ENCODE measurements around the gene FAM20B. TPM values are rescaled to one million over a fixed set of nuclear protein-coding genes. Genes with fewer than 3 reads are reported as not detected.

The FAM20B gene
- total and polyA plus RNA-seq, 2 experiments from 2014 or later = 5.3 to 22.5 TPM

- TF ChIP-seq REST (IDR thresholded peaks at IDR 0.05; ENCODE audit: unreplicated experiment) (no peak), NANOG (IDR thresholded peaks at IDR 0.05; ENCODE audit: borderline replicate concordance) (no peak), EZH2phosphoT487 (IDR thresholded peaks at IDR 0.05; ENCODE audit: unreplicated experiment) (no peak), JUNB (IDR thresholded peaks at IDR 0.05; ENCODE audit: unreplicated experiment) (no peak)
Measured at GRCh38 chr1:179021873-179022272, 3.8 kb upstream of the FAM20B start (continued).

GRCh38 chr1:179023946-179024650, 1.6 kb upstream of the FAM20B start:
- ATAC-seq (no peak), DNase-seq (ENCODE audit: low spot score) (no peak)
- peaks cover 4% of the 10 kb centered on the region for H3K27me3 Mint-ChIP-seq (ENCODE audit: insufficient read depth, low read depth, poor library complexity)
- H3K27me3 ChIP-seq (ENCODE audit: insufficient read depth) = no peaks in the 10 kb centered on the region; the same call in 1 of the 2 replicates
- H2AFZ ChIP-seq = peak overlapping the region; percentile 38
- peaks cover 25% of the 10 kb centered on the region for H3K79me2 ChIP-seq (replicated peaks; ENCODE audit: insufficient read depth)
- H3K4me1 Mint-ChIP-seq = peaks cover 34% of the 10 kb centered on the region
- H3K36me3 Mint-ChIP-seq (ENCODE audit: low read depth) = no peaks in the 10 kb centered on the region; the same call in 2 of the 3 replicates
- H4K20me1 ChIP-seq (replicated peaks; ENCODE audit: insufficient read depth) = no peaks in the 10 kb centered on the region
- H3K9me3 Mint-ChIP-seq = no peaks in the 10 kb centered on the region
- peaks cover 22% of the 10 kb centered on the region for H3K4me1 ChIP-seq (ENCODE audit: insufficient read depth)
- H3K27ac ChIP-seq (ENCODE audit: low read depth) = no peak overlapping the region
- no peak overlapping the region for H3K27ac Mint-ChIP-seq
- no peak overlapping the region for H3K4me3 ChIP-seq
- no peaks in the 10 kb centered on the region for H3K36me3 ChIP-seq (ENCODE audit: insufficient read depth)
- H3K4me3 Mint-ChIP-seq = peak overlapping the region; percentile 91
- H3F3A ChIP-seq (replicated peaks; ENCODE audit: low read depth) = peaks cover 7% of the 10 kb centered on the region
- H3K4me2 ChIP-seq = peak overlapping the region; percentile 91; the same call in 1 of the 2 replicates
- no peaks in the 10 kb centered on the region for H3K9me2 ChIP-seq (ENCODE audit: insufficient read depth)
- no peak for TF ChIP-seq CREB1 (CRISPR knock-in tag; IDR thresholded peaks at IDR 0.05; ENCODE audit: low read depth)
- no peak for TF ChIP-seq ZNF114 (CRISPR knock-in tag; IDR thresholded peaks at IDR 0.05)
- no peak for TF ChIP-seq POLR2AphosphoS5 (IDR thresholded peaks at IDR 0.05; ENCODE audit: low read depth)
- TF ChIP-seq CTCF (conservative IDR thresholded peaks at IDR 0.05; ENCODE audit: low read depth in 2 of 2) = no peak
- TF ChIP-seq EZH2phosphoT487 (IDR thresholded peaks at IDR 0.05; ENCODE audit: unreplicated experiment) = no peak
- TF ChIP-seq ETS1 (IDR thresholded peaks at IDR 0.05) = no peak
- TF ChIP-seq NANOG (IDR thresholded peaks at IDR 0.05; ENCODE audit: borderline replicate concordance) = no peak
- no peak for TF ChIP-seq ZNF462 (CRISPR knock-in tag; IDR thresholded peaks at IDR 0.05)

Measured in GM23338 (cell line).